Measurements from ENCODE around the gene AMMECR1. TPM values are rescaled to one million over a fixed set of nuclear protein-coding genes. Genes with fewer than 3 reads are reported as not detected.
"Not testable (repeated sequence)": the region's sequence is repeated elsewhere in the genome, so short reads cannot be mapped to it uniquely, and the experiment has no call there.

The AMMECR1 gene
- polyA plus RNA-seq, 4 donors, result 16.7 to 19.3 (median 18.0) TPM

DNA sequence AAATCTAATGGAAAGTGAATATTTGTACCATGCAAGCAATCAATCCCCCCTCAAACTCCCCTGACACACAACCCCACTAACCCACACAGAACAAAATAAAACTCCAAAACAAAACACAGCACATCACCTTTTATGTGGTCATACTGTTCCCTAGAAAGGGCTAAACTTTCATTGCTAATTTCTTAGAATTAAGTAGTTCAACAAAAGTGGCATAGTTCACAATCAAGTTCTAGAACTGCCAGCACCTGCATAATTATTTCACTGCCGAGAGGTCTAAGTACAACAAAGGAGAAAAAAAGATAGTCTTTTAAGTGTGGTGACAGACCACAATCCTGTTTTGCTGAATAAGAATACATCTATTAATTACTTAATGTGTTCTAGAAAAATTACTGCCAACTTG, 58.8 kb downstream of the AMMECR1 start:
- DNase-seq (ENCODE audit: low read depth in 4 of 4, low spot score in 2 of 4), result no peak

DNA sequence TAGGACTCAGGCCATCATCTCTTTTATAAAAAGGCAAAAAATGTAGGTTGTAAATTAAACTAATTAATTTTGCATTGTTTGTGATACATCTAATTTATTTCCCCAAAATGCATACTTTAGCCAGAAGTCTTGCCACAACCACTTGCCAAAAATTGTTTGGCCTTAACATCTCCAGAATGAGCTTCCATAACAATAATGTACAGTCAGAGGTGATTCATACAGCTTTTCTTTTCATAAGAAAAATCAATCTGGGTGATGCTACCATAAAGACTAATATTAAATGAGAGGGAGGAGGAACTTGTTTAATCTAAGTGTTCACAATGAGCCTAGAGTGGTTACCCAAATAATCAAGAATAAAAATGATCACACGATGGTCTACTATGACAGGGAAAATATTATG, 59.3 kb downstream of the AMMECR1 start:
- DNase-seq (ENCODE audit: low read depth in 4 of 4, low spot score in 2 of 4), result no peak

DNA sequence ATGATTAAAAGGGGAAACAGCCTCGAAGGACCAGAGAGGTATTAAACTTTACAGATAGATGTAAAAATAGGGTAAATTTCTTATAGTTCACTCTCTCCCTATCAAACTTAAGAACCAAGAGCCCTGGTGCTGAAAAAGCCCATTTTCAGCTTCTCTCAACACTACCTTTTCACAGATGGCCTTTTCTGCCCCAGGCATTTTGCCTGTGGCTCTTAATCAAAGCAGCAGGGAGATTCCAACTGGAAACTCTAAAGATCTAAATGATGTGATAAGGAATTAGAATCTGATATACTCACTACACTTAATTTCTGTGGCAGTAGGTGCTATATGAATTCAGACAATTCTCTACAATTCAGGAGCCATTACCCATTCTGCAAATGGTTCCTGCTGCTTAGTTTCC, 60.0 kb downstream of the AMMECR1 start:
- DNase-seq (ENCODE audit: low read depth in 4 of 4, low spot score in 2 of 4), result no peak

- DNase-seq (ENCODE audit: low read depth in 4 of 4, low spot score in 2 of 4), result no peak
These were observed 65.2 kb downstream of the AMMECR1 start for GRCh38 chrX:110252711-110253110.

DNA sequence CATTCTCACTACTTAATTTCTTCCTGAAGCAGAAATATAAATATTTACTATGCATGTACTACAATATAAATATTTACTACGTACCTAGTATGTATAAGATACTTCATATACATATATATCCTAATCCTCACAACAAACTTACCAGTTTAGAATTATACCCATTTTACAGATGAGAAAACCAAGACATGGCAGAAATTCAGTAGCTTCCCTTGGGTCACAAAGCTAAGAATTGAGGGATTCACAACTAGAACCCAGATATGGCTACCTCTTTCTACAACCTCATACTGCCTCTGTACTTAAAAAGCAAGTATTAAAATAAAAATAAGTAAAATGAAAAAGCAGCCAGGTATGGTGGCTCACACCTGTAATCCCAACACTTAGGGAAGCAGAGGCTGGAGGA, 65.9 kb downstream of the AMMECR1 start:
- DNase-seq (ENCODE audit: low read depth in 4 of 4, low spot score in 2 of 4), result no peak

DNA sequence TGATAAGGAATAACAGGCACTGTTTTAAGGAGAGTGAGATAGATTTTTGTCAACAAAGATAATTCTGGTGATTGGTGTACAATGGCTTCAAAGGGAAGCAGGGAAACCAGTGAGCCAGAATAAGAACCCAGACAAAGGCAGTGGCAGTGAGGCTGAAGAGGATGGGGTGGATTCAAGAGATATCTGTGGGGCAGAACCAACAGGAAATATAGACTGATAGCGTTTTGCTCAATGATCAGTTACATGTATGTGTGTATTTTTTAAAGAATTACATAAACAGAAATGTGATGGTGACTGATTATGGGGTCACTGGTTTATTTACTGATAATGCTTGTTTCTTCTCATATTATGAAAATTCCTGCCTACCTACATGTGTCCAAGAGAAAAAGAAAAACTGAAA, 66.4 kb downstream of the AMMECR1 start:
- no peak for DNase-seq (ENCODE audit: low read depth in 4 of 4, low spot score in 2 of 4)

- no peak for DNase-seq (ENCODE audit: low read depth in 4 of 4, low spot score in 2 of 4)
These were observed 67.0 kb downstream of the AMMECR1 start for GRCh38 chrX:110250847-110251246.

DNA sequence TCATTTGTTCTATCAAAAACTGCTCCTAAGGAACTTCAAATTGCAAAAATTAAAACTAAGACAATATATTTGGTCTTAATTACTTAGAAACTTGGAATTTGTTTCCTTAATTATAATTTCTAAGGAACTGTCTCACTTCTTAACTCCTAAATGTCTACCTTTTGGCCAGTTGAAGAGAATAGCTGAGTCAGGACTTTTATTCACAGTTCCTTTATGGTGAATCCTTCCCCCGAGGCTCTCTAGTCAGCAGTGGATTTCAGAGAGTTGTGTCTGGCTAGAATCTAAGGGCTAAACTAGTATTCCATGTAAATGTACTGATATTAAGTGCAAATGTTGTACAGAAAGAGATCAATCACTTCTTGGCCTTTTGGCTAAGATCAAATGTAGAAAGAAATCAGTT, 69.3 kb downstream of the AMMECR1 start:
- DNase-seq (ENCODE audit: low read depth in 4 of 4, low spot score in 2 of 4), result no peak

GRCh38 chrX:110245011-110245410, 72.9 kb downstream of the AMMECR1 start:
- DNase-seq (ENCODE audit: low read depth in 4 of 4, low spot score in 2 of 4), result no peak

DNA sequence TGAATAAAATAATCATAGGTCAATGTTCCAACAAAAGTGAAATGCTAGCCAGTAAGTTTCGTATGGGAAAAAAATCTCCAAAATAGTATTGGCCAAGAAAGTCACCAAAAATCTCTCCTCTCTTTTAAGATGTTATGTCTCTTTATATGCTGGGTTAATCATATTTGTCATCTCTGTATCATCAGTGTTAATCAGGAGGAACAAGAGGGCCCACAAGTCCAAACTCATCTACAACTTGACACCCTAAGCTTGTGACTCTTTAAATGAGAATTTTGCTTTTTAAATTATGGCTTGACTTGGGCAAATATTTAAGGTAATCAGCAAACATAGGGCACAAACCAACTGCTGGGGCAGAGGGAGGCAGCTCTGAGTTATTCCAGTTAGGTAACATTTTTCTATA, 75.5 kb downstream of the AMMECR1 start:
- DNase-seq (ENCODE audit: low read depth in 4 of 4, low spot score in 2 of 4), result no peak

GRCh38 chrX:110241816-110242215, 76.1 kb downstream of the AMMECR1 start:
- no peak for DNase-seq (ENCODE audit: low read depth in 4 of 4, low spot score in 2 of 4)

DNA sequence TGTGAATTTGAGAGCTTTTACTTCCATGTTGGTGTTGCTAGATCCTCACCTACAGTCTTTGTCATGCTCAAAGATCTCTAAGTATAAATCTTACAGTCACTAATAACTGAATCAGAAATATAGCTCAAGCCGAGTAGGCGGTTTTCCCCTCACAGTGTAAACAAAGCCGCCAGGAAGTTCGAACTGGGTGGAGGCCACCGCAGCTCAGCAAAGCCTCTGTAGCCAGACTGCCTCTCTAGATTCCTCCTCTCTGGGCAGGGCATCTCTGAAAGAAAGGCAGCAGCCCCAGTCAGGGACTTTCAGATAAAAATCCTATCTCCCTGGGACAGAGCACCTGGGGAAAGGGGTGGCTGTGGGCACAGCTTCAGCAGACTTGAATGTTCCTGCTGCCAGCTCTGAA, 79.6 kb downstream of the AMMECR1 start:
- not testable (repeated sequence) for DNase-seq (ENCODE audit: low read depth in 4 of 4, low spot score in 2 of 4)

DNA sequence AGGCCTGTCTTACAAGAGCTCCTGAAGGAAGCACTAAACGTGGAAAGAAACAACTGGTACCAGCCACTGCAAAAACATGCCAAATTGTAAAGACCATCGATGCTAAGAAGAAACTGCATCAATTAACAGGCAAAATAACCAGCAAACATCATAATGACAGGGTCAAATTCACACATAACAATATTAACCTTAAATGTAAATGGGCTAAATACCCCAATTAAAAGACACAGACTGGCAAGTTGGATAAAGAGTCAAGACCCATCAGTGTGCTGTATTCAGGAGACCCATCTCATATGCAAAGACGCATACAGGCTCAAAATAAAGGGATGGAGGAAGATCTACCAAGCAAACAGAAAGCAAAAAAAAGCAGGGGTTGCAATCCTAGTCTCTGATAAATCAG, 86.4 kb downstream of the AMMECR1 start:
- not testable (repeated sequence) for DNase-seq (ENCODE audit: low read depth in 4 of 4, low spot score in 2 of 4)

DNA sequence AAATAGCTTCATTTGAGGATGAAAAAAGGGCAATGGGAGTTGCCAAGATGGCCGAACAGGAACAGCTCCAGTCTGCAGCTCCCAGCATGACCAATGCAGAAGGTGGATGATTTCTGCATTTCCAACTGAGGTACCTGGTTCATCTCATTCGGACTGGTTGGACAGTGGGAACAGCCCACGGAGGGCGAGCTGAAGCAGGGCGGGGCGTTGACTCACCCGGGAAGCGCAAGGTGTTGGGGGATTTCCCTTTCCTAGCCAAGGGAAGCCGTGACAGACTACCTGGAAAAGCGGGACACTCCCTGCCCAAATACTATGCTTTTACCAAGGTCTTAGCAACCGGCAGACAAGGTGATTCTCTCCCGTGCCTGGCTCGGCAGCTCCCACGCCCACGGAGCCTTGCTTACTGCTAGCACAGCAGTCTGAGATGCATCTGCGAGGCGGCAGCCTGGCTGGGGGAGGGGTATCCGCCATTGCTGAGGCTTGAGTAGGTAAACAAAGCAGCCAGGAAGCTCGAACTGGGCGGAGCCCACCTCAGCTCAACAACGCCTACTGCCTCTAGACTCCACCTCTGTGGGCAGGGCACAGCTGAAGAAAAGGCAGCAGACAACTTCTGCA, 88.3 kb downstream of the AMMECR1 start:
- DNase-seq (ENCODE audit: low read depth in 4 of 4, low spot score in 2 of 4), result not testable (repeated sequence)

GRCh38 chrX:110228453-110228852, 89.4 kb downstream of the AMMECR1 start:
- no peak for DNase-seq (ENCODE audit: low read depth in 4 of 4, low spot score in 2 of 4)

- no peak for DNase-seq (ENCODE audit: low read depth in 4 of 4, low spot score in 2 of 4)
These were observed 91.0 kb downstream of the AMMECR1 start for GRCh38 chrX:110226931-110227330.

GRCh38 chrX:110224926-110225617, 92.8 kb downstream of the AMMECR1 start:
- no peak for DNase-seq (ENCODE audit: low read depth in 4 of 4, low spot score in 2 of 4)

GRCh38 chrX:110222497-110223257, 95.2 kb downstream of the AMMECR1 start:
- DNase-seq (ENCODE audit: low read depth in 4 of 4, low spot score in 2 of 4), result no peak

- DNase-seq (ENCODE audit: low read depth in 4 of 4, low spot score in 2 of 4), result no peak
These were observed 98.0 kb downstream of the AMMECR1 start for GRCh38 chrX:110219920-110220319.

- DNase-seq (ENCODE audit: low read depth in 4 of 4, low spot score in 2 of 4), result no peak
These were observed 99.3 kb downstream of the AMMECR1 start for GRCh38 chrX:110218591-110218990.

- no peak for DNase-seq (ENCODE audit: low read depth in 4 of 4, low spot score in 2 of 4)
These were observed 101.9 kb downstream of the AMMECR1 start for GRCh38 chrX:110216027-110216426.

DNA sequence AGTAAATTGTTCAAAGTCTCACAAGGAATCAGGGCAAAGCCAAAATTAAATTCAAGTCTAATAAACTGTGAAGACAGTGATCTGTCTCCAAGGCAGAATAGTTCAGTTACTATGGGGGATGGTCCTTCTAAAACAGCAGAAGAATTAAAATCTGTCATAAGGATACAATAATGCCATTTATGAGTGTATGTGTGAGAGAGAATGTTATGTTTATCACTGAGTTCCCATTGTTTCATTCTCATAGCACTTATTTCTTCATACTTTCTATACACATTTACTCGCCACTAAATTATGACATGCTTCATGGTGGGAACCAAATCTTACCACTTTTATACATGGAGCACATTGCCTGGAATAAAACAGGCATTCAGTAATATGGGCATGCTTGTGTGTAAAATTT, 102.5 kb downstream of the AMMECR1 start:
- no peak for DNase-seq (ENCODE audit: low read depth in 4 of 4, low spot score in 2 of 4)

Measured in left renal cortex interstitium (tissue), 4 donors.